ENCODE results near the gene ZZZ3.
"Not testable (repeated sequence)": the region's sequence is repeated elsewhere in the genome, so short reads cannot be mapped to it uniquely, and the experiment has no call there.

The ZZZ3 gene

DNA sequence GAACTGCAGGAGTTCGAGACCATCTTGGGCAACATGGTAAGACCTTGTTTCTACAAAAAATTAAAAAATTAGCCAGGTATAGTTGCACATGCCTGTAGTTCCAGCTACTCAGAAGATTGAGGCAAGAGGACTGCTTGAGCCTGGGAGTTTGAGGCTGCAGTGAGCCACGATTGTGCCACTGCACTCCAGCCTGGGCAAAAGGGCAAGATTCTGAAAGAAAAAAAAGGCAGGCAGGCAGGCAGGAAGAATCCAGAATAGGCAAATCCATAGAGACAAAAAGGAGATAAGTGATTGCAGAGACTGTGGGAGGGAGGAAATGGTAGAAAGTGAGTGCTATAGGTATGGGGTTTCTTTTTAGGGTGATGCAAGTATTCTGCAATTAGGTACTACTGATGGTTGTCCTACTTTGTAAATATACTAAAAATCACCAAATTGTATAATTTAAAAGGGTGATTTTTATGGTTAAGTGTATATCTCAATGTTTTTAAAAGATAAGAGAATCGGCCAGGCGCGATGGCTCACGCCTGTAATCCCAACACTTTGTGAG, 29.4 kb downstream of the ZZZ3 start:
- no peak for TF ChIP-seq ZNF274 (IDR thresholded peaks at IDR 0.05; ENCODE audit: low read depth, low read length)
- no peak overlapping the region for H3K4me3 ChIP-seq (ENCODE audit: low read length)

- TF ChIP-seq ZNF274 (IDR thresholded peaks at IDR 0.05; ENCODE audit: low read depth, low read length): no peak
- no peak overlapping the region for H3K4me3 ChIP-seq (ENCODE audit: low read length)
Measured at GRCh38 chr1:77652268-77652667, 30.2 kb downstream of the ZZZ3 start.

DNA sequence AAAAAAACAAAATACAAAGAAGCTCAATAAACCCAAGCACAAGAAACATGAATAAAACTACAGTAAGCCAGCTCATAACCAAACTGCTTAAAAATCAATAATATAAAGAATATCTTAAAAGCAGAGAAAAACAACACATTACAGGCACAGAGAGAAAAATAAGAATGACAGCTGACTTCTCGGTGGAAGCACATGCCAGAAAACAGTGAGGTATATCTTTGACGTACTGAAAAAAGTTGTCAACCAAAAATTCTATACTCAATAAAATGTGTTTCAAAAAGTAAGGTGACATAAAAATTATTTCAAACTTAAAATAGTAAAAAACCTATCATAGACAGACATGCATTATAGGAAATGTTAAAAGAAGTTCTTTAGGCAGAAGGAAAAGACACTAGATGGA, 33.3 kb downstream of the ZZZ3 start:
- H3K4me3 ChIP-seq (ENCODE audit: low read length): no peak overlapping the region
- no peak for TF ChIP-seq ZNF274 (IDR thresholded peaks at IDR 0.05; ENCODE audit: low read depth, low read length)

- not testable (repeated sequence) for H3K4me3 ChIP-seq (ENCODE audit: low read length)
Measured at GRCh38 chr1:77646224-77646623, 36.2 kb downstream of the ZZZ3 start.

- TF ChIP-seq ZNF274 (IDR thresholded peaks at IDR 0.05; ENCODE audit: low read depth, low read length): no peak
- H3K4me3 ChIP-seq (ENCODE audit: low read length): no peak overlapping the region
Measured at GRCh38 chr1:77643456-77643855, 39.0 kb downstream of the ZZZ3 start.

GRCh38 chr1:77642941-77643340, 39.5 kb downstream of the ZZZ3 start:
- H3K4me3 ChIP-seq (ENCODE audit: low read length): no peak overlapping the region
- no peak for TF ChIP-seq ZNF274 (IDR thresholded peaks at IDR 0.05; ENCODE audit: low read depth, low read length)

- no peak for TF ChIP-seq ZNF274 (IDR thresholded peaks at IDR 0.05; ENCODE audit: low read depth, low read length)
Measured at GRCh38 chr1:77642196-77642595, 40.3 kb downstream of the ZZZ3 start.

GRCh38 chr1:77639557-77640069, 42.8 kb downstream of the ZZZ3 start:
- no peak for TF ChIP-seq ZNF274 (IDR thresholded peaks at IDR 0.05; ENCODE audit: low read depth, low read length)
- H3K4me3 ChIP-seq (ENCODE audit: low read length): no peak overlapping the region

More at GRCh38 chr1:77642196-77642595, 40.3 kb downstream of the ZZZ3 start:
- H3K4me3 ChIP-seq (ENCODE audit: low read length): no peak overlapping the region

- no peak overlapping the region for H3K4me3 ChIP-seq (ENCODE audit: low read length)
- no peak for TF ChIP-seq ZNF274 (IDR thresholded peaks at IDR 0.05; ENCODE audit: low read depth, low read length)
Measured at GRCh38 chr1:77639056-77639455, 43.4 kb downstream of the ZZZ3 start.

GRCh38 chr1:77636864-77637263, 45.6 kb downstream of the ZZZ3 start:
- no peak overlapping the region for H3K4me3 ChIP-seq (ENCODE audit: low read length)

More at GRCh38 chr1:77636864-77637263, 45.6 kb downstream of the ZZZ3 start:
- TF ChIP-seq ZNF274 (IDR thresholded peaks at IDR 0.05; ENCODE audit: low read depth, low read length): no peak
